Chondrocyte (in vitro differentiated cells): ENCODE measurements around the gene GGPS1. TPM values are rescaled to one million over a fixed set of nuclear protein-coding genes. Genes with fewer than 3 reads are reported as not detected.

Source experiments
- DNase-seq: peaks from one replicate; pipeline ENCODE4 v3.0.0; 2021; ENCODE audit warnings: mixed read lengths, low spot score
- H3K27ac Mint-ChIP-seq: one replicate; pipeline ENCODE4 v1.8.0; 2021; ENCODE audit warnings: mild to moderate bottlenecking, moderate library complexity, mixed read lengths; ENCODE audit not compliant: unreplicated experiment
- H3K27me3 Mint-ChIP-seq: 2 replicates; pipeline ENCODE4 v1.8.0; 2021; ENCODE audit warnings: low read depth, mixed read lengths
- H3K36me3 Mint-ChIP-seq: 2 replicates; pipeline ENCODE4 v1.8.0; 2021; ENCODE audit warnings: low read depth, mixed read lengths
- H3K4me1 Mint-ChIP-seq: 2 replicates; pipeline ENCODE4 v1.8.0; 2021; ENCODE audit warnings: low read depth, mild to moderate bottlenecking, mixed read lengths
- H3K4me3 Mint-ChIP-seq: one replicate; pipeline ENCODE4 v1.8.0; 2021; ENCODE audit warnings: mild to moderate bottlenecking, moderate library complexity, mixed read lengths; ENCODE audit not compliant: unreplicated experiment
- H3K9me3 Mint-ChIP-seq: 2 replicates; pipeline ENCODE4 v1.8.0; 2021; ENCODE audit warnings: low read depth, mixed read lengths
- CTCF ChIP-seq: fragments of 200-600 bp; sonication (generic); IDR thresholded peaks from 2 replicates; pipeline ENCODE4 v1.5.0; 2021; ENCODE audit warnings: antibody characterized with exemption, mild to moderate bottlenecking, moderate library complexity
- total RNA-seq: library from RNA; stranded (reverse); gene quantifications from 3 replicates; pipeline ENCODE4 v1.2.1, GENCODE V29; 2021

GGPS1 gene
- total RNA-seq, 1 donor from 2014 or later = 39.1 TPM

- peaks cover under 1% of the 10 kb centered on the region for H3K4me1 Mint-ChIP-seq
- no peak for TF ChIP-seq CTCF
- H3K9me3 Mint-ChIP-seq = no peaks in the 10 kb centered on the region
- H3K27ac Mint-ChIP-seq = no peak overlapping the region
- peaks cover 14% of the 10 kb centered on the region for H3K36me3 Mint-ChIP-seq
- H3K27me3 Mint-ChIP-seq = no peaks in the 10 kb centered on the region
- no peak overlapping the region for H3K4me3 Mint-ChIP-seq
- no peak for DNase-seq
Measured at GRCh38 chr1:235342039-235342438, 13.7 kb downstream of the GGPS1 start.

GRCh38 chr1:235342471-235342870 lies 14.1 kb downstream of the GGPS1 start:
- DNase-seq = no peak
- Mint-ChIP-seq H3K27me3 (no peaks in the 10 kb centered on the region), H3K36me3 (peaks cover 14% of the 10 kb centered on the region), H3K4me3 (no peak overlapping the region), H3K27ac (no peak overlapping the region), H3K4me1 (no peaks in the 10 kb centered on the region), H3K9me3 (no peaks in the 10 kb centered on the region)
- no peak for TF ChIP-seq CTCF

GRCh38 chr1:235343726-235344125 lies 15.4 kb downstream of the GGPS1 start:
- no peaks in the 10 kb centered on the region for H3K9me3 Mint-ChIP-seq
- H3K36me3 Mint-ChIP-seq = peaks cover 13% of the 10 kb centered on the region

GRCh38 chr1:235351441-235351840 lies 23.1 kb downstream of the GGPS1 start:
- no peak overlapping the region for H3K4me3 Mint-ChIP-seq
- no peak overlapping the region for H3K27ac Mint-ChIP-seq
- no peak for TF ChIP-seq CTCF
- no peaks in the 10 kb centered on the region for H3K9me3 Mint-ChIP-seq
- H3K27me3 Mint-ChIP-seq = no peaks in the 10 kb centered on the region
- no peaks in the 10 kb centered on the region for H3K4me1 Mint-ChIP-seq
- DNase-seq = no peak
- peaks cover 2% of the 10 kb centered on the region for H3K36me3 Mint-ChIP-seq

More at GRCh38 chr1:235343726-235344125, 15.4 kb downstream of the GGPS1 start:
- Mint-ChIP-seq H3K4me1 (no peaks in the 10 kb centered on the region), H3K27me3 (no peaks in the 10 kb centered on the region), H3K27ac (no peak overlapping the region), H3K4me3 (no peak overlapping the region)
- no peak for TF ChIP-seq CTCF
- no peak for DNase-seq

GRCh38 chr1:235351898-235352297 lies 23.5 kb downstream of the GGPS1 start:
- Mint-ChIP-seq H3K27ac (no peak overlapping the region), H3K4me3 (no peak overlapping the region)

More at GRCh38 chr1:235351898-235352297, 23.5 kb downstream of the GGPS1 start:
- no peaks in the 10 kb centered on the region for H3K9me3 Mint-ChIP-seq
- TF ChIP-seq CTCF = no peak
- H3K27me3 Mint-ChIP-seq = no peaks in the 10 kb centered on the region
- no peaks in the 10 kb centered on the region for H3K4me1 Mint-ChIP-seq
- no peak for DNase-seq
- H3K36me3 Mint-ChIP-seq = no peaks in the 10 kb centered on the region
